ELR (cell line): ENCODE measurements around the gene PPDPF.
"Not testable (repeated sequence)": the region's sequence is repeated elsewhere in the genome, so short reads cannot be mapped to it uniquely, and the experiment has no call there.

Experiments
- DNase-seq: peaks from one replicate; pipeline ENCODE4 v3.0.0-alpha.2; 2015; ENCODE audit warnings: low read depth

PPDPF gene

GRCh38 chr20:63520504-63520933 lies at the start of gene PPDPF:
TSS of gene PPDPF (plus strand) at chr20:63520765. CDS start at chr20:63521309, 544 bp downstream.
- peak; percentile 88 for DNase-seq

- no peak for DNase-seq
Measured at GRCh38 chr20:63471002-63471716, 49.4 kb upstream of the PPDPF start.

GRCh38 chr20:63471717-63471980 lies 48.9 kb upstream of the PPDPF start:
- no peak for DNase-seq

GRCh38 chr20:63471981-63472831 lies 48.4 kb upstream of the PPDPF start, which contains the start of gene KCNQ2:
TSS of gene KCNQ2 (minus strand) at chr20:63472655. CDS start at chr20:63472463, 192 bp downstream.
- no peak for DNase-seq

- no peak for DNase-seq
Measured at GRCh38 chr20:63472862-63473390, 47.6 kb upstream of the PPDPF start.

GRCh38 chr20:63473555-63474449 lies 46.8 kb upstream of the PPDPF start:
- DNase-seq = no peak

- DNase-seq = peak; percentile 27
Measured at GRCh38 chr20:63475209-63475608, 45.4 kb upstream of the PPDPF start.

GRCh38 chr20:63477061-63477616 lies 43.4 kb upstream of the PPDPF start:
- no peak for DNase-seq

- no peak for DNase-seq
Measured at GRCh38 chr20:63477944-63478343, 42.6 kb upstream of the PPDPF start.

GRCh38 chr20:63478346-63479302 lies 41.9 kb upstream of the PPDPF start:
- DNase-seq = no peak

GRCh38 chr20:63479695-63480419 lies 40.7 kb upstream of the PPDPF start:
- not testable (repeated sequence) for DNase-seq

- DNase-seq = no peak
Measured at GRCh38 chr20:63481503-63481902, 39.1 kb upstream of the PPDPF start.

- DNase-seq = no peak
Measured at GRCh38 chr20:63482021-63482587, 38.5 kb upstream of the PPDPF start.

- DNase-seq = peak; percentile 34
Measured at GRCh38 chr20:63483834-63484233, 36.7 kb upstream of the PPDPF start.

GRCh38 chr20:63484236-63484635 lies 36.3 kb upstream of the PPDPF start:
- no peak for DNase-seq

- no peak for DNase-seq
Measured at GRCh38 chr20:63484651-63485403, 35.7 kb upstream of the PPDPF start.

GRCh38 chr20:63486300-63486855 lies 34.2 kb upstream of the PPDPF start:
- no peak for DNase-seq

GRCh38 chr20:63487116-63487764 lies 33.3 kb upstream of the PPDPF start:
- no peak for DNase-seq
